NCI-H82 (cell line): ENCODE data around the gene EEF1AKMT2.

Source experiments
- DNase-seq: peaks from one replicate; lab custom pipeline; 2025; lab: John Stamatoyannopoulos, UW

EEF1AKMT2 gene

DNA sequence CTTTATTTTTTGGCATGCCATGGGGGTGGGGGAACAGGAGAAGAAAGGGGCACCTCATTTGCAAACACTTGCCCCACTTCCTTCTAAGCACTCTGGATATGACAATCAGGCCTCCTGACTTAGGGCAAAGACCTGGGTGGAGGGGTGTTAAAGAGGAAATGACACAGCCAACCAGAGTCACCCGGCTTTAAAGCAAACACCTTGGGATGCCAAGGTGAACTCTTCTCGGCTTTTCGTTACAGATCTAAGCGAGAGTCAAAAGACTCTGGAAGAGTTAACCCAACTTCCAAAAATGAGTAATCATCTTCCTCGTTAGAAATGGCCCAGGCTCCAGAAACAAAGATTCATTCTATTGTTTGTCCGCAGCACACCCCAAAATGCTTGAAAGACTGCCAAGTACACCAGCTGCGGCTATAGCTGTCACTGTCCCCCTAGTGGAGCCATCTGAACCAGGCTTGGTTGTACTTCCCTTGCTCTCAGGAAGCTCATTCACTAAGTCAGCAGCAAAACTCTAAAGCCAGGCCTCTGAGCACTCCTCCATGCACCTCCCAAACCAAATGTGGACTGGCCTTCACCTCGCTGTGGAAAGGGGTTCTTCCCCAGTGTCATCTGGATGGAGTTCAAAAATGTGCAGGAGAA is 72.4 kb downstream of the EEF1AKMT2 start:
- DNase-seq: peak; percentile 28

DNA sequence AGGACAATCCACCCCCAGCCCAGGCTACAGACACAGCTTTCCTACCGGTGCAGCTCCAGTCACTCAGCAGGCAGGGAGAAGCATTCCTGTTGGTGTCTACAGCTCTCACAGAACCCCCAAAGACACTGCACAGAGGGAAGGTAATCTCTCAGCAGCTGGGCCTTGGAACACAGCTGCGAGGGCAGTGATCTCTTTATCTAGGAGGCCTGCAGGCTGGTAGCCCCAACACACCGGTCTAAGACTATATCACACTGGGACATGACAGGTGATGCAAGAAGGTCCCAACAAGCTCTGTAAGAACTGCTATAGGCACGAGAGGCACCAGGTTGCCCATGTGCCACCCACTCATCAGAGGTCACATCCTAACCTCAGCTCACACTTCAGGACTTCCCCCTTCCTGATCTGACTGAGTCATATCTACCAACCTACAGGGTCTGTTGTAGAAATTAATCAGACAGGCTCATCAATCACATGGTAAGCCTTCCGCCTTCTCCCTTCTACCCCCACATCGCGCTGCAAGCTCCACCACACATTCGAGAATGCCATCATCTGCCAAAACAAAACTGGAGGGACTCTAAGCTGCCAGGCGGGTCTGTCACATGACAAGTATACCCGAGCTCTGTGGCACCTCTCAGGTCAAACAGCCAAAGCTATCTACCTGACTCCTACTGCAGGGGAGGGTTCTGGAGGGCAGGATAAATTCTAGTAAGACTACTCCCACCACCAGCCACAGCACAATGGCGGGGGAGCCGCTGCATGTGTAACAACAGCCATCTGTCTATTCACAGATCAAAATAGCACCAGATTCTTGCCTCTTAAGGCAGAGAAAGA is 73.6 kb downstream of the EEF1AKMT2 start:
- DNase-seq: peak; percentile 83

DNA sequence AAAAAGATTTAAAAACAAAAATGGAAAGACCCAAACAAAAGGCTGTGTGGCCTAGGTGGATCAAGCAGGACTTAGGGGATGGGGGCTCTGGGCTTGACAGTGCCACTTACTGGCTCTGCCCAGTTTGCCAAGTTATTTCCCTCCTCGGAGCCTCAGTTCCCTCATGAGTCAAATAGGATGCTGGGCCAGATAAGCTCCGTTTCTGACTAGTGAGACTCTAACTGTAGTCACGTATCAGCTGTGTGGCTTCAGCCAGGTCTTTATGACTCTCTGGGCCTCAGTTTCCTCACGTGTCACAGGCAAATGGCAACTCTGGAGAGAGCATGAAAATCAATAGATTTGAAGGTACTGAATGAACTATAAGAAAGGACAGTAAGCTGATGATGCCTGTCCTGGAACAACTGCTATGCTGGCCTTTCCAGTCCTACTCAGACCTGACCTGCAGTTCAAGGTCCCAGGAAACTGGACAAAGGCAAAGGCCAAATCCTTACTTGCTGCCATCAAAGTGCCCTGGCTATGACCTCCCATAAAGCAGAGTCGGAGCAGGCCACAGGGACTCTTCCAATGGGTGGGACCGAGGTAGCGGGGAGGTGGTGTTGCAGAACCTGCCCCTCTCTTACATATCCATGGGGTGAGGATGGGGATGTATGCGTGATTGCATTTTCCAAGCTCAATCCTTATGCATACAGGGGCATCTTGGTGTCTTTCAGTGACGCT is 74.5 kb downstream of the EEF1AKMT2 start:
- no peak for DNase-seq

DNA sequence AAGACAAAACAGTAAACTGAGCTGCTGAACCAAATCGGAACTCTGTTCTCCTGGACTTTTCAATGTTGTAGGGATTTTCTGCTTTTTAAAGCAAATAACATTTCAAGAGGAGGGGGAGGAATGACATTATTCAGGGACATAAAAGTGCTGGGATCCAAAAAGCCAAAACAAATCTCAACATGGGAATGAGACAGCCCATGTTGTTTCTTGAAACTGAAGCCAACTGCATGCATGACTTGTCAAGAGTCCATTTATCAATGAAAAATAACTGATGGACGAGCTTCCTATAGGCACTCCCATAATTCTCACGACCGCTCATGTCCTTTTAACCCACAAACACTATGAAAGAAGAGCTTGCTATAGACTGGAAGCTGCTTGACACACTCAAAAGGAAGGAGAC is 75.3 kb downstream of the EEF1AKMT2 start:
- DNase-seq: no peak

DNA sequence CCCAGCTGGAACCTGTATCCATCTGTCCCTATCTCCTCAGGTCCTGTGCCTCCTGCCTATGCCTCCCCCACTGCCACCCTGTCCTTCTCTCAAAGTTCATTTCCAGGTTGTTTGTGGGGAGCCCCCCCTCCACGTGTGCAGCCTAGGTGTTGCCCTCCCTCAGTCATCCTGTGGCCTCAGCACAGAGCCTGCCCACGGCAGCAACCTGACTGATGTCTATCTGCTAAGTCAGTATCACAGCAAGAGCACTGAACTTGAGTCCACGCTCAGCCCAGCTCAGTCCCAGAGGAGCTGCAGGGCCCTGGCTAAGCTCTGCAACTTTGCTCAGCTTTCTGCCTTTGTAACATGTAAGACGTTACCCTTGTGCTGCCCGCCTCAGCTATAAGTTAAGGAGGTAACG is 76.2 kb downstream of the EEF1AKMT2 start:
- no peak for DNase-seq

DNA sequence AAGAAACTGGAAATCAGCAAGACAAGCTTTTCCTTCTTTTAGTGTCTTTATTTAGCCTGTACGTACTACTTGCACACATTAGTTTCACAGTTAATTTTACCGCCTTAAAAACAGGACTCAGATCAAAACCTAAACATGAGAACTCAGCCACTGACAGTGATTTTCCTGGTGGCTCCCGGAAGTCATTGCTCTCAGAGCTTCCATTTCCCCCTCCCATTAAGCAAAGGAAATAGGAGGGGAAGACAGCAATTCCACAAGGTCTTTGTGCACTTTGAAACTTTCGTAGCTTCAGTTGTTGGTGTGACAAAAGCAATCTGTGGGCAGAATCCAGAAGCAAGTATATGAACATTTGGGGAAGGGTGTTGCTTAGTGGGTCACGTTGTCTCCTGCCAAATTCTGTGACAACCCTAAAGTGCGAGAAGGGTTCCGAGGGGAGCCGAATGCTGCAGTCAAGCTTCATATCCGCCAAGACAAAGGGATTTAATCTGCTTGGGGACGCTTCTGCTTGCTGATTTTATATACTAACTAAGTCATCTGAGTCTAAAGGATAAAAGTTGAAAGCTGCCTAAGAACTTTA is 77.9 kb downstream of the EEF1AKMT2 start:
- DNase-seq: peak; percentile 27

DNA sequence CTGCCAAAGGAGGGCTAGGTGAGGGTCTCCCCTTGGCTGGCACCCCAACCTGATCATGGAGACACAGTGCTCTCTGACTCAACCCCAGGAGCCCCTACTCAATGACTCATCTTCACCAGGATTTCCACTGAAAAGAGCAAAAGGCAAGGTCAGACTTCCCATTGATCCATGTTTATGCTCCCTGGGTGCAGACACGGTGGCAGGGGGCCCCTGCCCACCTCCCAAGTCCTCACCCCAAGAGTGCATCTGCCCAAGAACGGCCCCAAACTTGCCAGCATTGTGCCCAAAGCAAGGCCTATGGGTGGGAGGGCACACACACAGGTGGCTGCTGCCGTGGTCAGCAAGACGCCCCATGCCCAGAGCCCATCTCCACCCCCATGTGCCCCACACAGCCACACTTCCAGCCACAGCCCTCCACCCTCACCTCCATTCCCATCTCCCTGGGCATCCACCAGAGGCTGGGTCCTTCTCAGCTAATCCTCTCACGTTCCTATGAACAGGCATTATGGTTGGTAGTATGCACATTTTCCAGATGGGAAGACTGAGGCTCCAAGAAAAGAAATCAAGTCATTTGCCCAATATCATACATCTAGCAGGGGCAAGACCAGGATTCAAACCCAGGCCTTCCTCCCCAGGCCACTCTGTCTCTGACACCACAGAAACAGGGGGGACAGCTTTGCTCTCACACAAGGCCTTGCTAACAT is 78.8 kb downstream of the EEF1AKMT2 start:
- no peak for DNase-seq

DNA sequence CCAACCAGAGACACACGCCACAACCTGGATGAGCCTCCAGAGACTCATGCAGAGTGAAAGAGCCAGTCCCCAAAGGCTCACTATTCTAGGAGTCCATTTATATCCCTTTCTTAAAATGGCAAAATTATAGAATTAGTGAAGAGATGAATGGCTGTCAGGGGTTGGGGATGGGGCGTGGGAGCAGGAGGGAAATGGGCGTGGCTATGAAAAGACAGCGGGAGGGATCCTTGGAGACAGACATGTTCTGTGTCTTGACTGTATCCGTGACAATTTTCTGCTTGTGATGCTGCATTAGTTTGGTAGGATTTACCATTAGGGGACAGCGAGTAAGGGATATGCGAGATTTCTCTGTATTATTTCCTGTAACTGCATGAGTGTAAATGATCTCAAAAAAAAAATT is 80.5 kb downstream of the EEF1AKMT2 start:
- no peak for DNase-seq

DNA sequence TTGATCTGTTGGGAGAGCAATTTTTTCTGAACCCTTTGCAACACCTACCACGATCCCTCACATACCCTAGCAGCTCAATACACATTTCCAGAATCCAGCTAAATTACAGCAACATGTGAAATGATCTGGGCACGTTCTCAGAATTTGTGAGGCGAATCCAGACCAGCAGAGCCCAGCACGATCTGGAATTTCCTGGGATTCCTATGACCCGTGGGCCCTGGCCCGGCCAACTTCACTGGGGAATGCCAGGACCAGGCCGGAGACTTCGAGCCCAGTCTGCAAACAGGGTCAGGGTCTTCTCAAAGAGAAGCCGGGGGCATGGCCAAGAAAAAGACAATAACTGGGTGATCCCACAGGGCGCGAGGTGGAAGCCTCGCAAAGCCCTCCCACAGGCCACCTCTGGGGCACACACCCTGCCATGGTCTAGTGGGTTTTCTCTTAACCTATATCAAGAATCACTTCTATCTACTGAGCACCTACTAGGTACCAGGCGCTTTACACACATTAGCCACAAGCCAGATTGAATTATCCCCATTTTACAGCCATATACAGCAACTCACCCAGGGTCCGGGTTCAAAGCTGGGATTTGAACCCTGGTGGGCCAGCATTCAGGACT is 81.3 kb downstream of the EEF1AKMT2 start:
- DNase-seq: no peak

DNA sequence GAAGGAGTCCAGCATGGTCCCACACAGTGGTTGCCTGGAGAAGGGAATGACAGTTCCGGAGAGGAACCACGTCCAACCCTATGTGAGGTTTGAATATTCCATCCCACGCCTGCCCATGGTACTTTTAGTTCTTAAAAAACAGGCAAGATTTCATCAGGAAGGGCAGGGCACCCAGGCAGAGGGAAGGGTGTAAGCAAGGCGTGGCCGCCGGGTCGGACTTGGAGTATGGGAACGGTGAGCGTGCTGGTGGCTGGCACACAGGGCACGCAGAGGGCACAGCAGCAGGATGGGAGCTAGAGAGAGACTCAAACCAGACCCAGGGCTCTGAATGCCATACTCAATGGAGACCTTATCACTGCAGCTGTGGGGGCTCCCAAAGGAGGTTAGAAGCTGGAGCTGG is 81.8 kb downstream of the EEF1AKMT2 start:
- no peak for DNase-seq

DNA sequence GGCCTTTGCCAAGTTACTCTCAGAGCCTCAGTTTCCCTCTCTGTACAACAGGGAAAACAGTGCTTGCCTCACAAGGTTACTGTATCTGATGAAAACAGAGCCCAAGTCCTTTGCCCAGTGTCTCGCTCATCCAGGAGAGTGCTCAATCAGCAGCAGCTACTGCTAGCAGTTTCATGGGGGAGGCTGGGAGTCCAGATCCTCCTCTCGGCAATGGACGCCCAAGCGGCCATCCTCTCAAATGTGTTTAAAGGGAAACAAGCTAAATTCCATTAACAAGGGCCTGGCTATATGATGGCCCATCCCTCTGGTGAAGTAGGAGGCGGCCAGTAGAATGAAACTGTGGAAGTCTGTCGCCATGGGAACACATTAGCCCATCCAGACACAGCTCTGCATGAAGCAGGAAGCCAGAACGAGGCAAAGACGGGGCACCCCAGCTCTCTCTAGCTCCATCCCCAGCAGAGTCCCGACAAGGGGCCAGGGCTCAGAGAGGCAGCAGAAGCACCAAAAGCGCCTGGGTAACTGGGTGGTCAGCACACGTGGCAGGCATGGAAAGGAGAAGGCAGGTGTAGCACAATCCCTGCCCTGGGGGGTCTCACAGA is 82.7 kb downstream of the EEF1AKMT2 start:
- DNase-seq: no peak

DNA sequence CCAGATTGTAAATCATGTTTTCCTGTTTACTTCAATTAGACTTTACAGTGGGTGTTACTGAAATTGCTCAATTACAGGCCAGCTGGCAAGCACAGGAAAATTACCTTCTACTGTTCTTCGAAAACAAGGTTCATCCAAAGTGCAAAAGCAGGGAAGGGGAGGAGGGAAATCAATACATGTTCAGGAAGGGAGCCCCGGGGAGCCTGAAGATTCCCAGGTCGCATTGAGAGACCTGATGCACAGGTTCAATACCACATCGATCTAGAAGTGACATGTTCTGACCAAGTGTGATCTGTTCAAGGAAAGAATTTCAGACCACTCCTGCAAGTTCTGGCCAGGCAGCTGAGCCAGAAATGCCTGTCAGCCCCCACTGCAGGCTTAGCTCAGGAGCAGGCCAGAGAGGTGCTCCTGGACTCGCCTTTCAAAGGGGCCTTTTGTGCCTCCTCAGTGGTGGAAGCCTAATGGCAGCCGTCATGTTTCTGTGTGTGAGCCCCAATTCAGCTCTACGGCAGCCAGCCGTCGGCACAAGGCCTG is 83.4 kb downstream of the EEF1AKMT2 start:
- no peak for DNase-seq
